ENCODE measurements around the gene ETS2.

GRCh38 chr21:38852278-38852677 is 46.5 kb downstream of the ETS2 start:
- TF ChIP-seq SUZ12 (IDR thresholded peaks at IDR 0.05; ENCODE audit: extremely low read depth, insufficient read depth, insufficient read length) = no peak
- TF ChIP-seq ZNF274 (IDR thresholded peaks at IDR 0.05; ENCODE audit: low read depth, low read length) = no peak

All from NT2/D1 (cell line).